Activated CD8-positive, alpha-beta T cell treated with anti-CD3 and anti-CD28 coated beads for 36 hours (primary cell): ENCODE results near the gene JMJD8. TPM values are rescaled to one million over a fixed set of nuclear protein-coding genes. Genes with fewer than 3 reads are reported as not detected.

Experiments
- ATAC-seq: fragments of 200-7000 bp; cut with Tn5 transposase; one replicate; pipeline ENCODE4 v1.10.0; 2021; ENCODE audit warnings: mild to moderate bottlenecking, moderate library complexity
- CTCF ChIA-PET: fragments of 350-600 bp; sonication (Branson Sonifier 250); formaldehyde crosslinking; loops from one replicate; lab custom pipeline; 2021; ENCODE audit warnings: antibody characterized with exemption; lab: Charles Lee
- POLR2A ChIA-PET: fragments of 350-600 bp; sonication (Branson Sonifier 250); formaldehyde crosslinking; loops from one replicate; lab custom pipeline; 2021; ENCODE audit warnings: antibody characterized with exemption; lab: Charles Lee
- DNase-seq: peaks from one replicate; pipeline ENCODE4 v3.0.0-alpha.2; 2020
- H3K27ac Mint-ChIP-seq: one replicate; pipeline ENCODE4 v1.8.0; 2021; ENCODE audit warnings: mild to moderate bottlenecking, mixed read lengths
- H3K27me3 Mint-ChIP-seq: one replicate; pipeline ENCODE4 v1.8.0; 2021; ENCODE audit warnings: mixed read lengths
- H3K36me3 Mint-ChIP-seq: one replicate; pipeline ENCODE4 v1.8.0; 2021; ENCODE audit warnings: low read depth, mixed read lengths
- H3K4me1 Mint-ChIP-seq: one replicate; pipeline ENCODE4 v1.8.0; 2021; ENCODE audit warnings: low read depth, mixed read lengths
- H3K4me3 Mint-ChIP-seq: one replicate; pipeline ENCODE4 v1.8.0; 2021; ENCODE audit warnings: mild to moderate bottlenecking, moderate library complexity, mixed read lengths
- H3K9me3 Mint-ChIP-seq: one replicate; pipeline ENCODE4 v1.8.0; 2021; ENCODE audit warnings: mixed read lengths
- intact Hi-C: fragments of 100-400 bp; cut with micrococcal nuclease; formaldehyde crosslinking; loops from one replicate; pipeline ENCODE4 v1.10.0; 2022
- total RNA-seq, 2 experiments: library from RNA; stranded (reverse); gene quantifications; one replicate each; pipeline ENCODE4 v1.2.3, GENCODE V29; 2021
- TF ChIP-seq, protein P1 (sequence below): fragments of 200-600 bp; IDR thresholded peaks from one replicate; pipeline ENCODE4 v1.8.0; 2022; ENCODE audit warnings: antibody characterized with exemption, mild to moderate bottlenecking

JMJD8 gene
- total RNA-seq, 2 experiments from 2014 or later: 26.2 to 28.7 TPM

DNA sequence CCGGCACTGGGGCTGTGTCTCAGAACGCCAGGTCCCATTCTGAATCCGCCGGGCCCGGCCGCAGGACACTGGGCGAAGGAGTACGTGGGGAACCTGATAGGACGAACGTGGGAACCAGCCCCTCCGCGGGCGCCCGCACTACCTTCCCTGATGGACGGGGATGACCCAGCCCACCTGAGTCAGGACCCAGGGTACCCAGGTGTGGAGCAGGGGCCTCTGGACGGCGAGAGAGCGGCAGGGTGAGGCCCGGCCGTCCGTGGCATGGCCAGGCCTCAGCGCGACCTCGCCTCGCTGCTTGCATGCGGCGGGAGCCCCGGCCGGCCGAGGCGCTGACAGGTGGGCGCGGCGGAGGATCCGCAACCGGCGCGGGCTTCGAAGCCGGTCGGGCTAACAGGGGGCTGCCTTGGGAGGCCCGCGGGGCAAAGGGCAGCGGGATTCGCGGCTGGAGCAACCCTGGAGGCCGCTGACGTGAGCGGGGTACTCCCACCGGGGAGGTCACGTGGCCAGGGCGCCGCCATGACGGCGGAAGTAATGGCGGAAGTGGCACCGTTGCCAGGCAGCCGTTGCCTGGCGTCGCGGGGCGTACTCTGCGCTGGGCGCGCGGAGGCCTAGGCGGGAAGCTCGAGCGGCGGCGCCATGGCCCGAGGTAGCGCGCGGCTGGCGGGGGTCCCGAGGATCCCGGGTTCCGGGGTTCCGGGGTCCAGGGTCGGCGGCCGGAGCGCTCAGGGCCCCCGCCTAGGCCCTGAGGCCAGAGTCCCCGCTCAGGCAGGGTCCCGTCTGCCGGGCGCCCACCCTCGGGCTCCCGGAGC is 35.1 kb downstream of the JMJD8 start, which contains the start of gene WDR90:
WDR90 (plus strand) TSS at position 585 of the 809 bp plus-strand sequence; CDS start at position 637, 52 bp downstream.
- H3K9me3 Mint-ChIP-seq: no peaks in the 10 kb centered on the region
- DNase-seq (peak; percentile 95), ATAC-seq (peak; percentile 85)
- H3K4me1 Mint-ChIP-seq: peaks cover 18% of the 10 kb centered on the region
- CTCF ChIA-PET: interaction anchor here (0.6 to 1.8 kb wide), 10 partner anchors 10 to 72 kb away, joined by 3 to 13 read pairs (median 3); partner anchors contain the start of genes ANTKMT, METTL26 and RHOT2
- TF ChIP-seq, protein P1, sequence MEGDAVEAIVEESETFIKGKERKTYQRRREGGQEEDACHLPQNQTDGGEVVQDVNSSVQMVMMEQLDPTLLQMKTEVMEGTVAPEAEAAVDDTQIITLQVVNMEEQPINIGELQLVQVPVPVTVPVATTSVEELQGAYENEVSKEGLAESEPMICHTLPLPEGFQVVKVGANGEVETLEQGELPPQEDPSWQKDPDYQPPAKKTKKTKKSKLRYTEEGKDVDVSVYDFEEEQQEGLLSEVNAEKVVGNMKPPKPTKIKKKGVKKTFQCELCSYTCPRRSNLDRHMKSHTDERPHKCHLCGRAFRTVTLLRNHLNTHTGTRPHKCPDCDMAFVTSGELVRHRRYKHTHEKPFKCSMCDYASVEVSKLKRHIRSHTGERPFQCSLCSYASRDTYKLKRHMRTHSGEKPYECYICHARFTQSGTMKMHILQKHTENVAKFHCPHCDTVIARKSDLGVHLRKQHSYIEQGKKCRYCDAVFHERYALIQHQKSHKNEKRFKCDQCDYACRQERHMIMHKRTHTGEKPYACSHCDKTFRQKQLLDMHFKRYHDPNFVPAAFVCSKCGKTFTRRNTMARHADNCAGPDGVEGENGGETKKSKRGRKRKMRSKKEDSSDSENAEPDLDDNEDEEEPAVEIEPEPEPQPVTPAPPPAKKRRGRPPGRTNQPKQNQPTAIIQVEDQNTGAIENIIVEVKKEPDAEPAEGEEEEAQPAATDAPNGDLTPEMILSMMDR: no peak
- peak within 1 kb of the TSS; percentile 79 for H3K27ac Mint-ChIP-seq
- peaks cover 3% of the 10 kb centered on the region for H3K36me3 Mint-ChIP-seq
- peak within 1 kb of the TSS; percentile 86 for H3K4me3 Mint-ChIP-seq
- POLR2A ChIA-PET: interaction anchor here (0.8 to 4.8 kb wide), 11 partner anchors 12 to 81 kb away, joined by 3 to 28 read pairs (median 4); partner anchors contain the start of genes JMJD8, METTL26, RHBDL1 and RHOT2
- H3K27me3 Mint-ChIP-seq: no peaks in the 10 kb centered on the region
- intact Hi-C loops: no loop called here

DNA sequence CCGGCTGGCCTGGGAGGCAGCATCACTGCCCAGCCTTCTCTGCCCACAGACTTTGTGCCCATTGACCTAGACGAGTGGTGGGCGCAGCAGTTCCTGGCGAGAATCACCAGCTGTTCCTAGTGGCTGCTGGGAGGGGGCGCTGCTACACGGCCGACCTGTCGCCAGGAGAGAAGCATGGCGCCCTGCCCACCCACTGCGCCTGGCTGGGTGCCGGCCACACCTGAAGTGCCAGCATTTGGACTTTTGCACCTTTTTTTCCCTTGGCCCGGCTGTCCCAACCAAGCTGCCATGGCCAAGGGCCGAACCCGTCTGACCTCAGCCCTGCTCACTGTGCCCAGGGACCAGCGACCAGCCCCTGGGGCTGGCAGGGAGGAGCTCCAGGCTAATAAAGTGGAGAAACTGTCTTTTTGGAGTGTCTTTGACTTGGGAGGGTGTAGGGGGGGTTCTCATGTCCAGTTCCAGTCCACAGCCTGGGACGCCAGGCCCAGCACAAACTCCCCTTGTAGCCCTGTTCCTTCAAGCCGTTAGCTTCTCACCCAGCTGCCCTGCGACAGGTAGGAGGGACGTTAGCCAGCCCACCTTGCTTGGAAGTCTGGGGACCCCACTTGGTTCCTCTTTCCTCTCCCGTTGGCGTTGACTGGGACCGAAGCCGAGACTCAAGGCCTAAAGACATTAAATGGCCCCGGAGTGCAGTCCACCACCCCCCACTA is 35.9 kb downstream of the JMJD8 start:
- Mint-ChIP-seq H3K4me3 (peak overlapping the region; percentile 86), H3K4me1 (peaks cover 19% of the 10 kb centered on the region), H3K9me3 (no peaks in the 10 kb centered on the region), H3K36me3 (peaks cover 3% of the 10 kb centered on the region), H3K27me3 (no peaks in the 10 kb centered on the region), H3K27ac (peak overlapping the region; percentile 79)
- TF ChIP-seq, protein P1: peak; percentile 60
- CTCF ChIA-PET: interaction anchor here (0.9 to 1.8 kb wide), 8 partner anchors 11 to 73 kb away, joined by 3 to 13 read pairs (median 3); partner anchors contain the start of genes ANTKMT and METTL26
- POLR2A ChIA-PET: interaction anchor here (1.0 to 4.8 kb wide), 7 partner anchors 11 to 38 kb away, joined by 3 to 28 read pairs (median 4); partner anchors contain the start of genes METTL26, RHBDL1 and RHOT2
- intact Hi-C loops: no loop called here
- ATAC-seq: peak; percentile 49
- peak; percentile 73 for DNase-seq

DNA sequence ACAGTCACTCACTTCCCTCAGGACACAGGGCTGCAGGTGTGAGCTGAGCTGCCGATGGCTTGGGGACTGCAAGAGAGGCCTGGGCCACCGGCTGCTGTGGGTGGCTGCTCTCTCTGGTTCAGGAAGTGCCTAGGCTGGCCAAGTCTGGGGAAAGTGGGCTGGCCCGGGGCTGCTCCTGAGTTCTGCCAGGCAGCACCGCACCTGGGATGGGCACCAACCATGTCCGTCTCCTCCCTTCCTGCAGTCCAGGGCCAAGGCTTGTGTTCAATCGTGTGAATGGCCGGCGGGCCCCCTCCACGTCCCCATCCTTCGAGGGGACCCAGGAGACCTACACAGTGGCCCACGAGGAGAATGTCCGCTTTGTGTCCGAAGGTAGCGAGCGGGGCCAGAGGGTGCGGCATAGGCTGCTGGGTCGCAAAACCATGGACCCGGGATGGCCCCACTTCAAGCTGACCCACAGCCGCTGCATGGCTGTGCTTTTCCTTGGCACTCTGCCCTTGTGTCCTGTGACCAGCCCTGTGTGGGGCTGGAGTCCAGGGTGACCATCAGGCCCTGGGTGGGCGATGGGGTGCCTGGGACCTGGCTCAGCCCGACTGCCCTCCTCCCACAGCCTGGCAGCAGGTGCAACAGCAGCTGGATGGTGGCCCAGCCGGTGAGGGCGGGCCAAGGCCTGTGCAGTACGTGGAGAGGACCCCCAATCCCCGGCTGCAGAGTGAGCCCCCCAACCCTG is 36.8 kb downstream of the JMJD8 start:
- ATAC-seq (no peak), DNase-seq (no peak)
- peak overlapping the region; percentile 86 for H3K4me3 Mint-ChIP-seq
- TF ChIP-seq, protein P1: no peak
- H3K9me3 Mint-ChIP-seq: no peaks in the 10 kb centered on the region
- H3K27me3 Mint-ChIP-seq: no peaks in the 10 kb centered on the region
- ChIA-PET CTCF (interaction anchor here (0.9 to 1.8 kb wide), 6 partner anchors 10 to 34 kb away, joined by 3 to 13 read pairs (median 3); partner anchors contain the start of gene METTL26), POLR2A (interaction anchor here (1.0 to 4.8 kb wide), 5 partner anchors 10 to 39 kb away, joined by 3 to 28 read pairs (median 4); partner anchors contain the start of genes METTL26 and RHOT2)
- peaks cover 19% of the 10 kb centered on the region for H3K4me1 Mint-ChIP-seq
- intact Hi-C loops: no loop called here
- H3K27ac Mint-ChIP-seq: no peak overlapping the region
- peaks cover 7% of the 10 kb centered on the region for H3K36me3 Mint-ChIP-seq

DNA sequence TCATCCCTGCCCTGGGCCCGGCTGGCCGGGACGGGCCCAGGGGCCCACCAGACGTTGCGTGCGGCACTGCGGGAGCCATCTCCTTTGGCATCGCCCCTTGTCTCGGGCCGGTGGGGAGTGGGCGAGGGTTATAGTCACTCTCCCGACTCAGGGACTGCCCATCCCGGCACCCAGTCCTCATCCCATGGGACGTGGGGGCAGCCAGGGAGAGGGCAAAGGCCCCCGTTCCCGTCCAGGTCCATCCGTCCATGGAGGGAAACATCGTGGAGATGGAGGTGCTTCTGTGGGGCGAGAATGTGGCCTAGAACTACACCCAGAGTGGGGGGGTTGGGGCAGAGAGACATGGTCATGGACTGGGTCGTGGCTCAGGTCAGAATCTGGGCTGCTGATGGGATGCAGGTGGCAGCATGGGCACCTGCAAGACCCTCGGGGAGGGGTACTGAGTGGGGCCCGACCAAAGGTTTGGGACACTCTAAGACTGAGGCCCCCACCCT is 37.4 kb downstream of the JMJD8 start:
- ChIA-PET POLR2A (interaction anchor here (0.6 to 4.8 kb wide), 3 partner anchors 10 to 34 kb away, joined by 3 to 28 read pairs (median 4); partner anchors contain the start of gene METTL26), CTCF (interaction anchor here (1.8 kb wide), 1 partner anchor 35 kb away, joined by 6 read pairs; no protein-coding TSS in a partner anchor)
- TF ChIP-seq, protein P1: no peak
- intact Hi-C loops: no loop called here
- H3K27ac Mint-ChIP-seq: peak overlapping the region; percentile 20
- H3K27me3 Mint-ChIP-seq: no peaks in the 10 kb centered on the region
- peaks cover 19% of the 10 kb centered on the region for H3K4me1 Mint-ChIP-seq
- ATAC-seq (no peak), DNase-seq (no peak)
- H3K9me3 Mint-ChIP-seq: no peaks in the 10 kb centered on the region
- peaks cover 7% of the 10 kb centered on the region for H3K36me3 Mint-ChIP-seq
- no peak overlapping the region for H3K4me3 Mint-ChIP-seq
